GM21360 (cell line): ENCODE measurements around the gene TRIM16.
"Not testable (repeated sequence)": the region's sequence is repeated elsewhere in the genome, so short reads cannot be mapped to it uniquely, and the experiment has no call there.

Experiments
- ATAC-seq: cut with Tn5 transposase; IDR thresholded peaks from one replicate; pipeline ENCODE4 v1.9.1; 2021; ENCODE audit warnings: mild to moderate bottlenecking, moderate library complexity; ENCODE audit not compliant: unreplicated experiment

Gene TRIM16

DNA sequence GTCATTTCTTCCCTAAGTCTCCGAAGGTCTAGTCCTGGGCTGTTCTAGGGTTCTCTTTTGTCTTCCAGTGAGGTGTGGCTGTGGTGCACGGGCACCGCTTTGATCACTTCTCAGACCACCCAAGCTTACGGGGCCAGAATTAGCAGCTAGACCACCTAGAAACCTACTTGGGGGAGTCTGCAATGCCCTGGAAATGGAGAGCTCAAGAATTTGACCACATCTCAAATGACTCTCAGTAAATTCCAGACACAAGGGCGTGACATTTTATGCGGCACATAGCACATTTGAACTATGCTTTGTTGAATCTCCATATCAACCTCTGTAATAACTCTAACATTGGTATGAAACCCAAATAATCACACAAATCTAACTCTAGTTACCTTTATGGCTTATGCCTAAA, 24.9 kb downstream of the TRIM16 start:
- no peak for ATAC-seq

- ATAC-seq, result no peak
Observed at GRCh38 chr17:15658296-15658695, 25.8 kb downstream of the TRIM16 start.

GRCh38 chr17:15657868-15658267, 26.2 kb downstream of the TRIM16 start:
- ATAC-seq, result no peak

DNA sequence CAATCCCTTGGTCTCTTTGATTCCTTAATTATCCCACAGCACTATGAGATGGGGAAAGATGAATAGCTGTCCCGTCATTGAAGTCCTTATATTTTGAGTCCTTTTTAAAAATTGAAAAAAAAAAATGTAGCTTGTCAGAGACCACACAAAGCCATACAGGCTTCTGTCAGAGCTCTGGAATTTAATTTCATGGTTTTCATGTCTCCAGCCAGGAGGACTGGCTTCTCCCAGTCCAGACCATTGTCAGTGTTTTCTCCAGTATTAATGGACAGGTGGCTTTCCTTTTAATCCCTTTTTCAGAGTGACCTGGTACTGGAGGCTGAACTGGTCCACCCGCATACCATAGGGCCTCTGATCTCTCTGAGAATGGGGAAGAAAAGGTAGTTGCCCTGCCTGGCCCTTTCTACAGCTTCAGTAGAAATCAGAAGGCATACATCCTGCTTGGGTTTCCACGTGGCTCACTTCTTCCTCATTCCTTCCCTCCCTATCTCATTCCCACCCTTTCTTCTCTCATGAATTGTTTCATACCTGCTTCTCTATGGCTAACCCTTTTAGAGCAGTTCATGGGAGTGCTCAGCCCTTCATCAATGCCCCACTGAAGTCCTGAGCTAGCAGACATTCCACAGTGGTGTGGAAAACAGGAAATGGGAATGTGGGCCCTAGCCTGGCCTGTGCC, 29.1 kb downstream of the TRIM16 start:
- no peak for ATAC-seq

DNA sequence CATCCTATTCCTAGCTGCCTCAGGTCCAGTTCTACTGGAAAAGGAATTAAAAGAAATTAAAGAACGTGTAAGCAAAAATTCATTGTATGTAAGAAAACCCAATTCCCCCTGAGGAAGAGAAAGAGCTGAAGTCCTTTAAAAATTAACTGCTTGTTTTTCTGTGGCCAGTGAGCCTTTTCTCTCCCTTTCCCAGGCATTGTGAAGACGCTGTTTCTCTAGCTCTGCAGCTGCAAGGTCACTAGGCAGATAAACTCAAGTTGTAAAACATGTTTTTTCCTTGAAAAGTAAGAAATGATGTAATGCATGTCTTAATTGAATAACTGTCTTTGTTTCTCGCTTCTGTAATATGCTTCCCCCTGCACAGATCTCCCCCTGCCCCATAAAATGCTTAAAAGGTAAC, 29.7 kb downstream of the TRIM16 start:
- ATAC-seq, result not testable (repeated sequence)

DNA sequence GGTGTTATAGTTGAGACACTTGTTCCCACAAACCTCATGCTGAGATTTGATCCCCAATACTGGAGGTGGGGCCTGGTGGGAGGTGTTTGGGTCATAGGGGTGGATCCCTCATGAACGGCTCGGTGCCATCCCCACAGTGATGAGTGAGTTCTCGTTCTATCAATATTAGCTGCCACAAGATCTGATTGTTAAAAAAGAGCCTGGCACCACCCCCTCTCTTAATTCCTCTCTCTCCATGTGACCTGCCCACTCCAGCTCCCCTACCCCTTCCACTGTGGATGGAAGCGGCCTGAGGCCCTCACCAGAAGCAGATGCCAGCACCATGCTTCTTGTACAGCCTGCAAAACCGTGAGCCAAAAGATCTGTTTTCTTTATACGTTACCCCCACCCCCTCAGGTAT, 31.2 kb downstream of the TRIM16 start:
- no peak for ATAC-seq

- ATAC-seq, result peak; percentile 86
Observed at GRCh38 chr17:15651583-15652110, 32.5 kb downstream of the TRIM16 start.

- ATAC-seq, result no peak
Observed at GRCh38 chr17:15650741-15651582, 33.1 kb downstream of the TRIM16 start.

- ATAC-seq, result no peak
Observed at GRCh38 chr17:15649861-15650421, 34.2 kb downstream of the TRIM16 start.

DNA sequence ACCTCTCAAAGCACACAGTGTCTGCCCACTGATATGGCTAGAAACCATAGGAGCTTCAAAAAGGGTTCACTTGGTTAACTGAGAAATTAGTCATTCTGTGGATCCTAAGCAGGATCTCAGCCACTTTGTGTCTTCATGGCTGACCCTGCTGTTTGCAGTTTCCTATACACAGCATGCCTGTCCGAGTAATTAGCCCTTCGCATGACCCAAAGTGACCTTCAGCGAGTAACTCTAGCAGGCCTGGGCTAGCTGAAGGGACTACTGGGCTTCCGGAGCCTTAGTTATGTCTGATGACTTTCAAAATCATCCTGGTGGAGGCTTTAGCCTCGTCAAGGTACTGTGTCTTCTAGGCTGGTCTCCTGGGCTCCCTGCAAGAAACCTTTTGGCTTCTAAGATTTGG, 35.7 kb downstream of the TRIM16 start:
- no peak for ATAC-seq

GRCh38 chr17:15645942-15646312, 38.2 kb downstream of the TRIM16 start:
- ATAC-seq, result not testable (repeated sequence)

- not testable (repeated sequence) for ATAC-seq
Observed at GRCh38 chr17:15645099-15645941, 38.8 kb downstream of the TRIM16 start.

DNA sequence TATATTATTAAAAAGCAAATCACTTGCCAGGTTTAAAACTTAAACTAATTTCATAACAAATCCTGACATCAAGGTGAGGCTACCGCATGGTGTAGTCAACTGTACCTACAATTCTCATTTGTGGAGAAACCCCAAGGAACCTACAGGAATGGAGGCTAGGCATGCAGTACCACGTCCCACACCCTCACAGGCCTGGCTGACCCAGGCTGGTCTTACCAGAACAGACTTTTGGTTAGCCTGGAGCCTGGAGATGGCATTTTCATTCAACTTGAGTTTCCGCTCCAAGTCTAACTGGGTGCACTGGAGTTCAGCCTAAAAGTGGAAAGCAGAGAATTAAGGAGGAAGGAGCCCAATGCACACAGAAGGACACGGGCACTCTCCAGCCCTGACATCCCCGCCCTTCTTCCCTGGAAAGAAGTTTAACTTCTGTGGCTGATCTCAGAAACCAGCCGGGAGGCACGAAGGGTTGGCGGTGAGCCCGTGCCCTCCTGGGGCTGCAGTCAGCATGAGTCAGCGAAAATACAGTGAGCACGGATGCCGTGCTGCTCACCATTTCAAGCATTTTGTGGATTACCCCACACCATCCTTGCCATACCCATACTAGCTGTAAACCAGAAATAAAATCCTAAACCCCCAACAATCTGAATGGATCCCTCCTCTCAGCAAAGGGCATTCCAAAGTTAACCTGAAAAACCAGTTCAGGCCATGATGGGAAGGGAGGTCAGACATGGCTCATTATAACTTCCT, 41.4 kb downstream of the TRIM16 start:
- ATAC-seq, result not testable (repeated sequence)

- ATAC-seq, result not testable (repeated sequence)
Observed at GRCh38 chr17:15642014-15642413, 42.1 kb downstream of the TRIM16 start.

DNA sequence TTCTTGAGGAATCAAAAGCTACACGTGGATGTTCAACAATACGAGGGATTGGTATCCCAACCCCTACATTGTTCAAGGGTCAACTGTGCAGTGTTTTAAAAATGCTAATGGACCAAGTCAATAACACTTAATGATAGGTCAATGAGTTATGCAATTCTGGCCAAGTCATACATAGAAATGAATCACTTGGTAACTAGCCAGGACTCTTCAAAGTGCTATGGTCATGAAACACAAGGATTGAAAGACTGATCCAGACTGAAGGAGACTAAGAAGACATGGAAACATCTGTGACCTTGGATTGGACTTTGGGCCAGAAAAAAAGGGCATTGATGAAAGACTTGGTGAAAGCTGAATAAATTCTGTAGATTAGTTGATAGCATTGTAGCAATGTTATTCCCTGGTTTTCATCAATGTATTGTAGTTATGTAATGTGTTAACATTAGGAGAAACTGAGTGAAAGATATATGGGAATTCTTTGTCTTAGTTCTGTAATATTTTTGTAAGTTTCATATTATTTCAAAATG, 53.1 kb downstream of the TRIM16 start:
- ATAC-seq, result not testable (repeated sequence)

- not testable (repeated sequence) for ATAC-seq
Observed at GRCh38 chr17:15629991-15630390, 54.1 kb downstream of the TRIM16 start.

DNA sequence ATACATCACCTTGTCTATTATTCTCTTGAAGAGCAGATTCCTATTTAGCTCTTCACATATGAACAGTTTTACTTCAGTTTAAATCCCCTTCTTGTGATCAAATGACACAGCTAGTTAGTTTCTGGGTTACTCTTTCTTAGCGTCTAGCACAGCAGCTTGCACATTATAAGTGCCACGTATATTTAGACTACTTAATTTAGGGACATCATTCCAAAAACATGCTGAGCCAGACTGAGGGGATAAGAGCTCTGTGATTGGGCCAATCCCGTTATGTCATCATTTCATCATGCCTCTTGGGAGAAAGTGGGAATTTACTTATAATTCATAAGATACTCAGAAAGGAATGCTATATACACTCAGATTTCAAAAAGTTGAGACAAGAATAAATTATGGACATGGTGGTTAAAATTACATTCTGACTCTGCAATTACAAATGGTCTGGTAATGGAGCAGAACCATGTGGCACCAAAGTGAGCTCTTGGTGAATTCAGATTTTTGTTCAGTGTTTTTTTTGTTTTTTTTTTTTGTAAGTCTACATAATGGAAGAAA, 60.4 kb downstream of the TRIM16 start:
- ATAC-seq, result not testable (repeated sequence)

DNA sequence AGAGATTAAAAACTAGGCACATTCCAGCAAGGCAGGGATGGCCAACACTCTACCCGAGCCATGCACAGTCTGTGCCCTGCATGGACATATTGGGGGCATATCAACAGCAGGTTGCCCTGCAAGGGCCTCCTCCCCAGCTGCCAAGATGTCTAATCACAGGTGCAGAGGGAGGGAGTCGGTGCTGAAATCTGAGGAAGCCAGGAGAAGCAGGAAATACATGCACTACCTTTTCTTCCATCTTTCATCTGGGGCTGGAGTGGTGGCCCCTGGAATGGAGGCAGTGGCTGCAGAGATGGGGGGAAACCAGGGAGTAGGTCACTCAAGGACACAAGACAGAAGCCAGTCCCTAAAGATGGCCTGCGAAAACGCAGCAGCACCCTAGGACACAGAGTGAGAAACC, 60.9 kb downstream of the TRIM16 start:
- not testable (repeated sequence) for ATAC-seq

GRCh38 chr17:15622124-15622523, 62.0 kb downstream of the TRIM16 start:
- not testable (repeated sequence) for ATAC-seq
